ENCODE results near the gene NECTIN1.

The NECTIN1 gene

GRCh38 chr11:119594639-119595249, 134.3 kb downstream of the NECTIN1 start:
- no peak for DNase-seq (ENCODE audit: low read depth in 2 of 2, low spot score in 1 of 2)

GRCh38 chr11:119593346-119593745, 135.7 kb downstream of the NECTIN1 start:
- no peak for DNase-seq (ENCODE audit: low read depth in 2 of 2, low spot score in 1 of 2)

- no peak for DNase-seq (ENCODE audit: low read depth in 2 of 2, low spot score in 1 of 2)
Measured at GRCh38 chr11:119592642-119593041, 136.4 kb downstream of the NECTIN1 start.

DNA sequence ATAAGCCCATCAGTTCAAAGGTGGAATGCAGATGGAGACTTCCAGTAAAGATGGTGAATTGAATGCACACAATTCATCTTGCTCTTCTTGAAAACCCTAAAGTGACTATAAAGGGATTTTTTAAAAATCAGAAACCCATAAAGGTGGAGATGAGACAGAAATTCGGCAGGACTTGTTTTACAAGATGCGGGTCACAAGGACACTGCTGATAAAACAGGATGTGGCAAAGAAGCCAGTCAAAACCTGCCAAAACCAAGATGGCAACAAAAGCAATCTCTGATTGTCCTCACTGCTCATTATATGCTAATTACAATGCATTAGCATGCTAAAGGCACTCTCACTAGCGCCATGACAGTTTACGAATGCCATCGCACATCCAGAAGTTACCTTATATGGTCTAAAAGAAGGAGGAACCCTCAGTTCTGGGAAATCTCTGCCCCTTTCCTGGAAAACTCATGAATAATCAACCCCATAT, 137.1 kb downstream of the NECTIN1 start:
- DNase-seq (ENCODE audit: low read depth in 2 of 2, low spot score in 1 of 2), result no peak

DNA sequence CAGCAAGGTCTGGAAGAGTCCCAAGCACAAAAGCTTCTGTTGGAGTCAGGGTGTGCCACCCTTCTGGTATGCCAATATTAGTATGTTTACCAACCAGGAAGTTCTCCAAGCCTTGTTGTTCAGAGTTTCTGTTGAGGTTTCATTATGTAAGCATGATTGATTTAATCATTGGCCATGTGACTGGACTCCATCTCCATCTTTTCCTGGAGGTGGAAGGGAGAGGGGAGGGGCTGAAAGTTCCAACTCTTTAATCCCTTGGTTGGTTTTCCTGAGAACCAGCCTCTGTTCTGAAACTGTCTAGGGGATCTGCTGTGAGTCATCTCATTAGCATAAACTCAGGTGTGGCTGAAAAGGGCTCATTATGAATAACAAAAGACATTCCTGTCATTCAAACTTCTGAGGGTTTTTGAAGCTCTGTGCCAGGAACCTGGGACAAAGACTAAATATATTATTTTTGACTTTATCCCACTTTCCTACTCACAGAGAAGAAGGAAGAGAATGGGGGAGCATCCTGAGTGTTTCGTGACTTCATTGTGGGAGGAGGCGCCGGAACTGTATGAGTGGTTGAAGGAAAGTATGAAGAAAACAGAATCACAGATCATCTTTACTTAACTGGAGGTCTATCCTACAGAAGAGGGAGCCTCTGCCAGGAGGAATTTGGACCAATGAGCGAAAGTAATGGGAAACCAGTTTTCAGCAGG, 138.2 kb downstream of the NECTIN1 start:
- DNase-seq (ENCODE audit: low read depth in 2 of 2, low spot score in 1 of 2), result no peak

DNA sequence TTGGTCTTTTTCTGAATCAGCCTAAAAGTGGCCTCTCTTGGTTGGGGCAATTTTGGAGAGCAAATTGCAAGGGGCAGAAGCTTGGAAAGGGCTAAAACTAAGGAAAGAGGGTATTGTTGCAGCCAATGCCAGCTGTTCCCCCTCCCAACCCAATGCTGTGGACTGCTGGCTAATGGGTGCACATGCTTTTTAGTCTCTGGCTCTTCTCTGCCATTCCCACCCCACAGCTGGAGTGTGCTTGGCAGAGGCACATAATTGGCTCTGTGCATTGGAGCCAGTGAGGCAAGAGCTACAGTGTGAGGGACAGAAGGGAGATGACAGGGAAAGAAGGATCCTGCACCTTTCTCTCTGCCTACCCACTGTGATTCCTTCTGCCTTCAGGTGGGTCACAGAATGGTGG, 140.0 kb downstream of the NECTIN1 start:
- no peak for DNase-seq (ENCODE audit: low read depth in 2 of 2, low spot score in 1 of 2)
